Measurements from ENCODE around the gene REG3G.

REG3G gene

GRCh38 chr2:78992807-78993517 lies 32.5 kb upstream of the REG3G start:
- H3K4me3 ChIP-seq (ENCODE audit: extremely low read depth, insufficient read depth, low read length, poor library complexity, severe bottlenecking): peak overlapping the region; percentile 27
- H3K27ac ChIP-seq (ENCODE audit: low read depth, low read length, severe bottlenecking): no peak overlapping the region
- H3K9me3 ChIP-seq (ENCODE audit: control insufficient read depth, low read length): no peaks in the 10 kb centered on the region
- H3K4me1 ChIP-seq (ENCODE audit: control insufficient read depth, insufficient read depth, low read length, poor library complexity, severe bottlenecking): peaks cover 12% of the 10 kb centered on the region
- 5 to 6% methylated on average over 43 to 45 of the region's 45 CpGs for WGBS, 2 experiments (ENCODE audit: insufficient coverage in 2 of 2)
- H3K36me3 ChIP-seq (ENCODE audit: control insufficient read depth, insufficient read depth, low read length): no peaks in the 10 kb centered on the region

- Histone ChIP-seq H3K9me3 (ENCODE audit: control insufficient read depth, low read length) (no peaks in the 10 kb centered on the region), H3K4me3 (ENCODE audit: extremely low read depth, insufficient read depth, low read length, poor library complexity, severe bottlenecking) (no peak overlapping the region), H3K36me3 (ENCODE audit: control insufficient read depth, insufficient read depth, low read length) (no peaks in the 10 kb centered on the region), H3K27ac (ENCODE audit: low read depth, low read length, severe bottlenecking) (no peak overlapping the region), H3K4me1 (ENCODE audit: control insufficient read depth, insufficient read depth, low read length, poor library complexity, severe bottlenecking) (peaks cover 5% of the 10 kb centered on the region)
- 76 to 83% methylated on average over 15 to 20 of the region's 25 CpGs for WGBS, 2 experiments (ENCODE audit: insufficient coverage in 2 of 2)
These were observed 31.9 kb upstream of the REG3G start for GRCh38 chr2:78993518-78994148.

GRCh38 chr2:78994789-78995188 lies 30.7 kb upstream of the REG3G start:
- Histone ChIP-seq H3K4me1 (ENCODE audit: control insufficient read depth, insufficient read depth, low read length, poor library complexity, severe bottlenecking) (peaks cover 5% of the 10 kb centered on the region), H3K36me3 (ENCODE audit: control insufficient read depth, insufficient read depth, low read length) (no peaks in the 10 kb centered on the region), H3K4me3 (ENCODE audit: extremely low read depth, insufficient read depth, low read length, poor library complexity, severe bottlenecking) (no peak overlapping the region), H3K9me3 (ENCODE audit: control insufficient read depth, low read length) (no peaks in the 10 kb centered on the region), H3K27ac (ENCODE audit: low read depth, low read length, severe bottlenecking) (no peak overlapping the region)
- WGBS, 2 experiments (ENCODE audit: insufficient coverage in 2 of 2): 83% methylated on average over 1 of the region's 1 CpG

- H3K36me3 ChIP-seq (ENCODE audit: control insufficient read depth, insufficient read depth, low read length): no peaks in the 10 kb centered on the region
- no peaks in the 10 kb centered on the region for H3K4me1 ChIP-seq (ENCODE audit: control insufficient read depth, insufficient read depth, low read length, poor library complexity, severe bottlenecking)
- 50% methylated on average over 3 of the region's 3 CpGs; no CpG with 5 or more reads in 1 of the 2 experiments for WGBS, 2 experiments (ENCODE audit: insufficient coverage in 2 of 2)
- no peaks in the 10 kb centered on the region for H3K9me3 ChIP-seq (ENCODE audit: control insufficient read depth, low read length)
- H3K4me3 ChIP-seq (ENCODE audit: extremely low read depth, insufficient read depth, low read length, poor library complexity, severe bottlenecking): no peak overlapping the region
- no peak overlapping the region for H3K27ac ChIP-seq (ENCODE audit: low read depth, low read length, severe bottlenecking)
These were observed 26.1 kb upstream of the REG3G start for GRCh38 chr2:78999406-78999805.

GRCh38 chr2:79000008-79000576 lies 25.4 kb upstream of the REG3G start:
- Histone ChIP-seq H3K9me3 (ENCODE audit: control insufficient read depth, low read length) (no peaks in the 10 kb centered on the region), H3K4me3 (ENCODE audit: extremely low read depth, insufficient read depth, low read length, poor library complexity, severe bottlenecking) (no peak overlapping the region), H3K36me3 (ENCODE audit: control insufficient read depth, insufficient read depth, low read length) (no peaks in the 10 kb centered on the region), H3K27ac (ENCODE audit: low read depth, low read length, severe bottlenecking) (no peak overlapping the region), H3K4me1 (ENCODE audit: control insufficient read depth, insufficient read depth, low read length, poor library complexity, severe bottlenecking) (no peaks in the 10 kb centered on the region)
- WGBS, 2 experiments (ENCODE audit: insufficient coverage in 2 of 2): 84 to 90% methylated on average over 2 to 3 of the region's 4 CpGs

GRCh38 chr2:79001285-79001684 lies 24.2 kb upstream of the REG3G start:
- no peak overlapping the region for H3K27ac ChIP-seq (ENCODE audit: low read depth, low read length, severe bottlenecking)
- 91% methylated on average over 1 of the region's 1 CpG for WGBS, 2 experiments (ENCODE audit: insufficient coverage in 2 of 2)
- no peaks in the 10 kb centered on the region for H3K4me1 ChIP-seq (ENCODE audit: control insufficient read depth, insufficient read depth, low read length, poor library complexity, severe bottlenecking)
- H3K9me3 ChIP-seq (ENCODE audit: control insufficient read depth, low read length): no peaks in the 10 kb centered on the region
- H3K36me3 ChIP-seq (ENCODE audit: control insufficient read depth, insufficient read depth, low read length): no peaks in the 10 kb centered on the region
- no peak overlapping the region for H3K4me3 ChIP-seq (ENCODE audit: extremely low read depth, insufficient read depth, low read length, poor library complexity, severe bottlenecking)

GRCh38 chr2:79004680-79005079 lies 20.8 kb upstream of the REG3G start:
- Histone ChIP-seq H3K27ac (ENCODE audit: low read depth, low read length, severe bottlenecking) (no peak overlapping the region), H3K9me3 (ENCODE audit: control insufficient read depth, low read length) (no peaks in the 10 kb centered on the region), H3K4me3 (ENCODE audit: extremely low read depth, insufficient read depth, low read length, poor library complexity, severe bottlenecking) (no peak overlapping the region), H3K4me1 (ENCODE audit: control insufficient read depth, insufficient read depth, low read length, poor library complexity, severe bottlenecking) (no peaks in the 10 kb centered on the region), H3K36me3 (ENCODE audit: control insufficient read depth, insufficient read depth, low read length) (no peaks in the 10 kb centered on the region)
- WGBS, 2 experiments (ENCODE audit: insufficient coverage in 2 of 2): 66 to 94% methylated on average over 2 of the region's 5 CpGs

GRCh38 chr2:79005216-79005615 lies 20.3 kb upstream of the REG3G start:
- peak overlapping the region; percentile 52 for H3K27ac ChIP-seq (ENCODE audit: low read depth, low read length, severe bottlenecking)
- H3K4me3 ChIP-seq (ENCODE audit: extremely low read depth, insufficient read depth, low read length, poor library complexity, severe bottlenecking): no peak overlapping the region
- 84 to 88% methylated on average over 2 to 3 of the region's 3 CpGs for WGBS, 2 experiments (ENCODE audit: insufficient coverage in 2 of 2)
- H3K36me3 ChIP-seq (ENCODE audit: control insufficient read depth, insufficient read depth, low read length): no peaks in the 10 kb centered on the region
- no peaks in the 10 kb centered on the region for H3K9me3 ChIP-seq (ENCODE audit: control insufficient read depth, low read length)
- no peaks in the 10 kb centered on the region for H3K4me1 ChIP-seq (ENCODE audit: control insufficient read depth, insufficient read depth, low read length, poor library complexity, severe bottlenecking)

GRCh38 chr2:79009388-79009787 lies 16.1 kb upstream of the REG3G start:
- Histone ChIP-seq H3K4me3 (ENCODE audit: extremely low read depth, insufficient read depth, low read length, poor library complexity, severe bottlenecking) (no peak overlapping the region), H3K36me3 (ENCODE audit: control insufficient read depth, insufficient read depth, low read length) (no peaks in the 10 kb centered on the region), H3K27ac (ENCODE audit: low read depth, low read length, severe bottlenecking) (no peak overlapping the region), H3K4me1 (ENCODE audit: control insufficient read depth, insufficient read depth, low read length, poor library complexity, severe bottlenecking) (no peaks in the 10 kb centered on the region), H3K9me3 (ENCODE audit: control insufficient read depth, low read length) (no peaks in the 10 kb centered on the region)
- WGBS, 2 experiments (ENCODE audit: insufficient coverage in 2 of 2): 92 to 100% methylated on average over 2 of the region's 2 CpGs

- Histone ChIP-seq H3K4me1 (ENCODE audit: control insufficient read depth, insufficient read depth, low read length, poor library complexity, severe bottlenecking) (no peaks in the 10 kb centered on the region), H3K36me3 (ENCODE audit: control insufficient read depth, insufficient read depth, low read length) (no peaks in the 10 kb centered on the region), H3K9me3 (ENCODE audit: control insufficient read depth, low read length) (no peaks in the 10 kb centered on the region), H3K27ac (ENCODE audit: low read depth, low read length, severe bottlenecking) (no peak overlapping the region), H3K4me3 (ENCODE audit: extremely low read depth, insufficient read depth, low read length, poor library complexity, severe bottlenecking) (no peak overlapping the region)
- WGBS, 2 experiments (ENCODE audit: insufficient coverage in 2 of 2): 93 to 94% methylated on average over 3 of the region's 4 CpGs
These were observed 14.0 kb upstream of the REG3G start for GRCh38 chr2:79011496-79011895.

- 83 to 86% methylated on average over 2 to 4 of the region's 6 CpGs for WGBS, 2 experiments (ENCODE audit: insufficient coverage in 2 of 2)
- Histone ChIP-seq H3K4me1 (ENCODE audit: control insufficient read depth, insufficient read depth, low read length, poor library complexity, severe bottlenecking) (no peaks in the 10 kb centered on the region), H3K36me3 (ENCODE audit: control insufficient read depth, insufficient read depth, low read length) (no peaks in the 10 kb centered on the region), H3K27ac (ENCODE audit: low read depth, low read length, severe bottlenecking) (no peak overlapping the region), H3K9me3 (ENCODE audit: control insufficient read depth, low read length) (no peaks in the 10 kb centered on the region), H3K4me3 (ENCODE audit: extremely low read depth, insufficient read depth, low read length, poor library complexity, severe bottlenecking) (no peak overlapping the region)
These were observed 11.9 kb upstream of the REG3G start for GRCh38 chr2:79013629-79014028.

Measured in mesodermal cell (in vitro differentiated cells).